Endothelial cell of umbilical vein (primary cell): ENCODE data around the gene DCAF11. TPM values are rescaled to one million over a fixed set of nuclear protein-coding genes. Genes with fewer than 3 reads are reported as not detected.

Experiments used
- BruUV-seq: library from RNA; stranded (reverse); fragments of 400-500 nt; replicated peaks from 2 replicates; lab custom pipeline; 2021; lab: Mats Ljungman, UMichigan
- CTCF ChIA-PET: fragments of 300-600, 350-600 bp; sonication (Branson Sonifier 250); formaldehyde crosslinking; loops from one replicate; lab custom pipeline; 2021; ENCODE audit warnings: antibody characterized with exemption, inconsistent platforms; lab: Charles Lee
- POLR2A ChIA-PET: fragments of 300-600, 350-600 bp; sonication (Branson Sonifier 250); formaldehyde crosslinking; loops from one replicate; lab custom pipeline; 2021; ENCODE audit warnings: antibody characterized with exemption, inconsistent platforms; lab: Charles Lee
- DNase-seq: peaks from one replicate; pipeline ENCODE4 v3.0.0-alpha.2; 2011; ENCODE audit warnings: low read depth, low spot score
- FAIRE-seq: peaks from 2 replicates; lab custom pipeline; 2011; peaks lifted over from hg19 to GRCh38; lab: Jason Lieb, UNC
- H2AFZ ChIP-seq: 2 replicates; pipeline ENCODE4 v1.6.0; 2012; ENCODE audit warnings: low read depth, low read length, control low read depth, inconsistent platforms
- H3K27ac ChIP-seq: 2 replicates; pipeline ENCODE4 v1.5.1; 2011; ENCODE audit warnings: low read depth, mild to moderate bottlenecking, control low read depth, low read length, moderate library complexity; ENCODE audit not compliant: insufficient read depth
- H3K27me3 ChIP-seq, 2 experiments: 2 replicates each; pipeline versions ENCODE4 v1.6.0 to v1.6.1; 2011; ENCODE audit warnings: low read length in 2 of 2, mixed read lengths in 1 of 2; ENCODE audit not compliant: control insufficient read depth in 2 of 2, insufficient read depth in 2 of 2
- H3K36me3 ChIP-seq, 2 experiments: 2 replicates in 1 of 2; 3 replicates in 1 of 2; pipeline ENCODE4 v1.5.1; 2011; ENCODE audit warnings: low read length in 2 of 2, mild to moderate bottlenecking in 1 of 2, moderate library complexity in 1 of 2; ENCODE audit not compliant: control insufficient read depth in 2 of 2, insufficient read depth in 2 of 2; ENCODE audit errors: extremely low read depth in 1 of 2
- H3K4me1 ChIP-seq: 3 replicates; pipeline ENCODE4 v1.5.1; 2011; ENCODE audit warnings: mild to moderate bottlenecking, low read length; ENCODE audit not compliant: control insufficient read depth, insufficient read depth; ENCODE audit errors: extremely low read depth
- H3K4me2 ChIP-seq: 2 replicates; pipeline ENCODE4 v1.6.1; 2011; ENCODE audit warnings: low read length, control low read depth, mixed read lengths; ENCODE audit not compliant: insufficient read depth
- H3K4me3 ChIP-seq, 3 experiments: fragments of 200-600 bp in 1 of 3; sonication (generic), shearing (Covaris generic) in 1 of 3; replicated peaks in 1 of 3; 2 replicates each; pipeline ENCODE4 v1.5.1; 2011 to 2016; ENCODE audit warnings: control low read depth in 3 of 3, low read length in 3 of 3, mild to moderate bottlenecking in 2 of 3, inconsistent platforms in 1 of 3, low read depth in 1 of 3, moderate library complexity in 1 of 3; ENCODE audit not compliant: insufficient read depth in 1 of 3
- H3K79me2 ChIP-seq: 2 replicates; pipeline ENCODE4 v1.6.0; 2012; ENCODE audit warnings: low read length, inconsistent platforms; ENCODE audit not compliant: control insufficient read depth, insufficient read depth
- H3K9ac ChIP-seq: replicated peaks from 2 replicates; pipeline ENCODE3; 2011; ENCODE audit warnings: low read length, control low read depth; ENCODE audit not compliant: insufficient read depth; ENCODE audit errors: extremely low read depth
- H3K9me1 ChIP-seq: replicated peaks from 3 replicates; pipeline ENCODE4 v1.6.0; 2011; ENCODE audit warnings: mild to moderate bottlenecking, low read length; ENCODE audit not compliant: control insufficient read depth, insufficient read depth; ENCODE audit errors: extremely low read depth
- H3K9me3 ChIP-seq: replicated peaks from 2 replicates; pipeline ENCODE4 v1.5.1; 2012; ENCODE audit warnings: low read length, inconsistent platforms; ENCODE audit not compliant: control insufficient read depth, insufficient read depth
- H4K20me1 ChIP-seq: replicated peaks from 2 replicates; pipeline ENCODE3; 2011; ENCODE audit warnings: mild to moderate bottlenecking, low read length; ENCODE audit not compliant: control insufficient read depth, insufficient read depth; ENCODE audit errors: extremely low read depth
- EZH2 ChIP-seq: IDR thresholded peaks from 2 replicates; pipeline ENCODE4 v1.6.1; 2012; ENCODE audit warnings: borderline replicate concordance, low read depth, mild to moderate bottlenecking, moderate library complexity, low read length, inconsistent platforms; ENCODE audit not compliant: severe bottlenecking
- FOS ChIP-seq: IDR thresholded peaks from 2 replicates; pipeline ENCODE4 v1.6.1; 2011; ENCODE audit warnings: mild to moderate bottlenecking, low read length, moderate library complexity, borderline replicate concordance; ENCODE audit not compliant: insufficient read depth
- GATA2 ChIP-seq: IDR thresholded peaks from 2 replicates; pipeline ENCODE4 v1.7.0; 2011; ENCODE audit warnings: low read depth, mild to moderate bottlenecking, moderate library complexity, mixed read lengths, low read length; ENCODE audit not compliant: insufficient read length, insufficient read depth
- POLR2A ChIP-seq: IDR thresholded peaks from 2 replicates; pipeline ENCODE4 v1.6.1; 2012; ENCODE audit warnings: low read depth, mild to moderate bottlenecking, control low read depth, low read length
- POLR2AphosphoS5 ChIP-seq: IDR thresholded peaks from 2 replicates; pipeline ENCODE4 v1.6.1; 2012; ENCODE audit warnings: low read depth, mild to moderate bottlenecking, control low read depth, low read length, moderate library complexity; ENCODE audit not compliant: insufficient read depth
- dilution Hi-C: fragments of 300-500 bp; cut with MboI; formaldehyde crosslinking; loops from one replicate; pipeline ENCODE4 v1.15.0; 2019; ENCODE audit warnings: low sequenced_read_pairs; ENCODE audit not compliant: extremely low pct_ligation_motif_present
- intact Hi-C: fragments of 100-400 bp; cut with micrococcal nuclease; formaldehyde crosslinking; loops from one replicate; pipeline ENCODE4 v1.10.0; 2022
- polyA plus RNA-seq, 4 experiments: library from polyadenylated mRNA; depleted of rRNA in 3 of 4; stranded (reverse) in 3 of 4; unstranded in 1 of 4; fragments of >200 nt; gene quantifications; 2 replicates each; pipeline versions ENCODE4 v1.2.1 to v1.2.3, GENCODE V29; 2011 to 2012; ENCODE audit warnings: missing spikeins in 1 of 4
- total RNA-seq: library from RNA; stranded (reverse); gene quantifications from 2 replicates; pipeline ENCODE4 v1.2.3, GENCODE V29; 2021
- TF ChIP-seq, protein P1 (sequence below): IDR thresholded peaks from 2 replicates; pipeline ENCODE4 v1.6.1; 2011; ENCODE audit not compliant: insufficient read depth, insufficient read length
- TF ChIP-seq, protein P2 (sequence below), 2 donors: IDR thresholded peaks; 1 replicate in 1 of 2; 2 replicates in 1 of 2; pipeline ENCODE4 v1.5.1; 2011; ENCODE audit warnings: low read length in 2 of 2, mild to moderate bottlenecking in 2 of 2, moderate library complexity in 2 of 2, control low read depth in 1 of 2, inconsistent platforms in 1 of 2, low read depth in 1 of 2; ENCODE audit not compliant: insufficient read depth in 1 of 2; ENCODE audit errors: extremely low read depth in 1 of 2

The DCAF11 gene
- total and polyA plus RNA-seq, 2 donors (not counting 3 experiments of a cell fraction or from before 2014, with no cell fraction given) = 37.3 to 38.5 TPM

DNA sequence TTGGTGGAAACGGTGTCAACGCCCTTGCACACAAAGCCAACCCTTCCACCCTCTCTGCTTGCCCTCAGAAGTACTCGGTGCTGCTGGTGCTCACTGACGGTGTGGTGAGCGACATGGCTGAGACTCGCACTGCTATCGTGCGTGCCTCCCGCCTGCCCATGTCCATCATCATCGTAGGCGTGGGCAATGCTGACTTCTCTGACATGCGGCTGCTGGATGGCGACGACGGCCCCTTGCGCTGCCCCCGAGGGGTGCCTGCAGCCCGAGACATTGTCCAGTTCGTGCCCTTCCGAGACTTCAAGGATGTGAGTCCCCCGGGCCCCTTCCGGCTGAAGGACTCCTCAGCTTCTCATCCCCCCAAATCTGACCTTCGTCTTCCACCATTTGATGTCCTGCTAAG, 37.5 kb upstream of the DCAF11 start:
- no peak for FAIRE-seq
- Histone ChIP-seq H3K36me3 (no peaks in the 10 kb centered on the region), H3K9ac (no peak overlapping the region), H4K20me1 (no peaks in the 10 kb centered on the region), H3K4me3 (no peak overlapping the region), H3K27me3 (peaks cover 19 to 23% of the 10 kb centered on the region in 2 experiments), H3K79me2 (no peaks in the 10 kb centered on the region), H3K9me3 (no peaks in the 10 kb centered on the region), H3K4me1 (no peaks in the 10 kb centered on the region), H3K9me1 (no peaks in the 10 kb centered on the region), H2AFZ (no peak overlapping the region), H3K4me2 (no peak overlapping the region), H3K27ac (no peak overlapping the region)
- DNase-seq = no peak
- TF ChIP-seq EZH2 (no peak), FOS (no peak), GATA2 (no peak), POLR2A (no peak), POLR2AphosphoS5 (no peak)
- TF ChIP-seq, protein P1, sequence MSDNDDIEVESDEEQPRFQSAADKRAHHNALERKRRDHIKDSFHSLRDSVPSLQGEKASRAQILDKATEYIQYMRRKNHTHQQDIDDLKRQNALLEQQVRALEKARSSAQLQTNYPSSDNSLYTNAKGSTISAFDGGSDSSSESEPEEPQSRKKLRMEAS = no peak
- TF ChIP-seq, protein P2, sequence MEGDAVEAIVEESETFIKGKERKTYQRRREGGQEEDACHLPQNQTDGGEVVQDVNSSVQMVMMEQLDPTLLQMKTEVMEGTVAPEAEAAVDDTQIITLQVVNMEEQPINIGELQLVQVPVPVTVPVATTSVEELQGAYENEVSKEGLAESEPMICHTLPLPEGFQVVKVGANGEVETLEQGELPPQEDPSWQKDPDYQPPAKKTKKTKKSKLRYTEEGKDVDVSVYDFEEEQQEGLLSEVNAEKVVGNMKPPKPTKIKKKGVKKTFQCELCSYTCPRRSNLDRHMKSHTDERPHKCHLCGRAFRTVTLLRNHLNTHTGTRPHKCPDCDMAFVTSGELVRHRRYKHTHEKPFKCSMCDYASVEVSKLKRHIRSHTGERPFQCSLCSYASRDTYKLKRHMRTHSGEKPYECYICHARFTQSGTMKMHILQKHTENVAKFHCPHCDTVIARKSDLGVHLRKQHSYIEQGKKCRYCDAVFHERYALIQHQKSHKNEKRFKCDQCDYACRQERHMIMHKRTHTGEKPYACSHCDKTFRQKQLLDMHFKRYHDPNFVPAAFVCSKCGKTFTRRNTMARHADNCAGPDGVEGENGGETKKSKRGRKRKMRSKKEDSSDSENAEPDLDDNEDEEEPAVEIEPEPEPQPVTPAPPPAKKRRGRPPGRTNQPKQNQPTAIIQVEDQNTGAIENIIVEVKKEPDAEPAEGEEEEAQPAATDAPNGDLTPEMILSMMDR (IDR thresholded peaks at IDR 0.05; ENCODE audit: extremely low read depth in 1 of 2, insufficient read depth in 1 of 2, low read depth in 1 of 2, low read length in 2 of 2) = no peak
- dilution Hi-C loops (no loop called here), intact Hi-C loops (no loop called here)
- BruUV-seq = no TSS peak
- CTCF ChIA-PET = no interaction called here
- POLR2A ChIA-PET = no interaction called here
